ENCODE results near the gene RAB31.

DNA sequence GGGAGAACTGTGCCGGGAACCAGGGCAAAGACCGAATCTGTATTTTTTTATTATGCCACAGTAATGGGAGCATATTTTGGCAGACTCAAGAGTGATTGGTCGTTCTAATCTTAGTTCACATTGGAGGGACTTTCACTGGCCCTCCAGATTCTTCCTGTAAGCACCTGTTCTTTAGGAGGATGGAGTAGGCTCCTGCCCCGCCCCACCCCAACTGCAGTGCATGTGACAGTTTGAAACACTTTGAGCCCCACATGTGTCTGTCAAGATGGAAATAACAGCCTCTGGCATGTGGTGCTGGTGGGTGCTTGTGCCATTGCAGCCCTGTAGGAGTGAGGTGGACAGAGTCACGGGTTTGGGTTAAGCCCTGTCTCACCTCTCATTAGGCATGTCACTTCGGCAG lies 134.3 kb downstream of the RAB31 start:
- TF ChIP-seq EZH2 (conservative IDR thresholded peaks at IDR 0.05; ENCODE audit: low read depth, low read length): no peak
- TF ChIP-seq FOXO1 (CRISPR knock-in tag; IDR thresholded peaks at IDR 0.05): no peak
- TF ChIP-seq NCOA5 (CRISPR knock-in tag; IDR thresholded peaks at IDR 0.05): no peak
- TF ChIP-seq ATF1 (CRISPR knock-in tag; IDR thresholded peaks at IDR 0.05): no peak
- TF ChIP-seq, protein P1, sequence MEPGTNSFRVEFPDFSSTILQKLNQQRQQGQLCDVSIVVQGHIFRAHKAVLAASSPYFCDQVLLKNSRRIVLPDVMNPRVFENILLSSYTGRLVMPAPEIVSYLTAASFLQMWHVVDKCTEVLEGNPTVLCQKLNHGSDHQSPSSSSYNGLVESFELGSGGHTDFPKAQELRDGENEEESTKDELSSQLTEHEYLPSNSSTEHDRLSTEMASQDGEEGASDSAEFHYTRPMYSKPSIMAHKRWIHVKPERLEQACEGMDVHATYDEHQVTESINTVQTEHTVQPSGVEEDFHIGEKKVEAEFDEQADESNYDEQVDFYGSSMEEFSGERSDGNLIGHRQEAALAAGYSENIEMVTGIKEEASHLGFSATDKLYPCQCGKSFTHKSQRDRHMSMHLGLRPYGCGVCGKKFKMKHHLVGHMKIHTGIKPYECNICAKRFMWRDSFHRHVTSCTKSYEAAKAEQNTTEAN (CRISPR knock-in tag; conservative IDR thresholded peaks at IDR 0.05): no peak
- TF ChIP-seq HNRNPH1 (optimal IDR thresholded peaks at IDR 0.05; ENCODE audit: low read depth, low read length): no peak
- no peak for TF ChIP-seq BHLHE40 (IDR thresholded peaks at IDR 0.05; ENCODE audit: low read length)
- TF ChIP-seq, protein P2, sequence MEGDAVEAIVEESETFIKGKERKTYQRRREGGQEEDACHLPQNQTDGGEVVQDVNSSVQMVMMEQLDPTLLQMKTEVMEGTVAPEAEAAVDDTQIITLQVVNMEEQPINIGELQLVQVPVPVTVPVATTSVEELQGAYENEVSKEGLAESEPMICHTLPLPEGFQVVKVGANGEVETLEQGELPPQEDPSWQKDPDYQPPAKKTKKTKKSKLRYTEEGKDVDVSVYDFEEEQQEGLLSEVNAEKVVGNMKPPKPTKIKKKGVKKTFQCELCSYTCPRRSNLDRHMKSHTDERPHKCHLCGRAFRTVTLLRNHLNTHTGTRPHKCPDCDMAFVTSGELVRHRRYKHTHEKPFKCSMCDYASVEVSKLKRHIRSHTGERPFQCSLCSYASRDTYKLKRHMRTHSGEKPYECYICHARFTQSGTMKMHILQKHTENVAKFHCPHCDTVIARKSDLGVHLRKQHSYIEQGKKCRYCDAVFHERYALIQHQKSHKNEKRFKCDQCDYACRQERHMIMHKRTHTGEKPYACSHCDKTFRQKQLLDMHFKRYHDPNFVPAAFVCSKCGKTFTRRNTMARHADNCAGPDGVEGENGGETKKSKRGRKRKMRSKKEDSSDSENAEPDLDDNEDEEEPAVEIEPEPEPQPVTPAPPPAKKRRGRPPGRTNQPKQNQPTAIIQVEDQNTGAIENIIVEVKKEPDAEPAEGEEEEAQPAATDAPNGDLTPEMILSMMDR (CRISPR knock-in tag; IDR thresholded peaks at IDR 0.05): no peak
- TF ChIP-seq, protein P3, sequence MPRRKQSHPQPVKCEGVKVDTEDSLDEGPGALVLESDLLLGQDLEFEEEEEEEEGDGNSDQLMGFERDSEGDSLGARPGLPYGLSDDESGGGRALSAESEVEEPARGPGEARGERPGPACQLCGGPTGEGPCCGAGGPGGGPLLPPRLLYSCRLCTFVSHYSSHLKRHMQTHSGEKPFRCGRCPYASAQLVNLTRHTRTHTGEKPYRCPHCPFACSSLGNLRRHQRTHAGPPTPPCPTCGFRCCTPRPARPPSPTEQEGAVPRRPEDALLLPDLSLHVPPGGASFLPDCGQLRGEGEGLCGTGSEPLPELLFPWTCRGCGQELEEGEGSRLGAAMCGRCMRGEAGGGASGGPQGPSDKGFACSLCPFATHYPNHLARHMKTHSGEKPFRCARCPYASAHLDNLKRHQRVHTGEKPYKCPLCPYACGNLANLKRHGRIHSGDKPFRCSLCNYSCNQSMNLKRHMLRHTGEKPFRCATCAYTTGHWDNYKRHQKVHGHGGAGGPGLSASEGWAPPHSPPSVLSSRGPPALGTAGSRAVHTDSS (CRISPR knock-in tag; conservative IDR thresholded peaks at IDR 0.05): no peak
- TF ChIP-seq ZNF670 (CRISPR knock-in tag; IDR thresholded peaks at IDR 0.05; ENCODE audit: borderline replicate concordance): no peak
- TF ChIP-seq ZNF460 (CRISPR knock-in tag; IDR thresholded peaks at IDR 0.05; ENCODE audit: borderline replicate concordance): no peak
- TF ChIP-seq TP53 (CRISPR knock-in tag; conservative IDR thresholded peaks at IDR 0.05): no peak
- TF ChIP-seq ZKSCAN1 (IDR thresholded peaks at IDR 0.05; ENCODE audit: low read length): no peak
